Activated CD8-positive, alpha-beta memory T cell treated with anti-CD3 and anti-CD28 coated beads for 48 hours (primary cell): ENCODE measurements around the gene IL7R.
"Not testable (repeated sequence)": the region's sequence is repeated elsewhere in the genome, so short reads cannot be mapped to it uniquely, and the experiment has no call there.

Experiments
- DNase-seq, 3 experiments: peaks; one replicate each; pipeline ENCODE4 v3.0.0-alpha.2; 2020; ENCODE audit warnings: low read depth in 2 of 3, low spot score in 2 of 3

The IL7R gene

GRCh38 chr5:35838370-35839042, 18.2 kb upstream of the IL7R start:
- DNase-seq: no peak

- DNase-seq: no peak
These were observed 13.8 kb upstream of the IL7R start for GRCh38 chr5:35842856-35843255.

- not testable (repeated sequence) for DNase-seq
These were observed 11.2 kb upstream of the IL7R start for GRCh38 chr5:35845508-35845907.

- DNase-seq: no peak
These were observed 9.2 kb upstream of the IL7R start for GRCh38 chr5:35847491-35847890.

- DNase-seq: no peak
These were observed 8.7 kb upstream of the IL7R start for GRCh38 chr5:35847961-35848360.

- DNase-seq: no peak
These were observed 6.8 kb upstream of the IL7R start for GRCh38 chr5:35849860-35850259.

- no peak for DNase-seq
These were observed 5.6 kb upstream of the IL7R start for GRCh38 chr5:35850967-35851680.

- DNase-seq: no peak
These were observed 4.5 kb upstream of the IL7R start for GRCh38 chr5:35852084-35852734.

GRCh38 chr5:35852773-35853172, 3.9 kb upstream of the IL7R start:
- DNase-seq: no peak

GRCh38 chr5:35853631-35854030, 3.1 kb upstream of the IL7R start:
- no peak for DNase-seq

GRCh38 chr5:35854248-35854647, 2.4 kb upstream of the IL7R start:
- no peak for DNase-seq

- no peak for DNase-seq
These were observed 1.5 kb upstream of the IL7R start for GRCh38 chr5:35855187-35855586.

GRCh38 chr5:35856186-35856764, 416 bp upstream of the IL7R start:
- not testable (repeated sequence) for DNase-seq

GRCh38 chr5:35857606-35858205, 1.0 kb downstream of the IL7R start:
- DNase-seq: no peak

- no peak for DNase-seq
These were observed 2.5 kb downstream of the IL7R start for GRCh38 chr5:35859101-35859661.

- no peak for DNase-seq
These were observed 4.0 kb downstream of the IL7R start for GRCh38 chr5:35860686-35861085.

GRCh38 chr5:35861718-35862117, 5.0 kb downstream of the IL7R start:
- DNase-seq: no peak

- DNase-seq: no peak
These were observed 5.4 kb downstream of the IL7R start for GRCh38 chr5:35862126-35862525.

- no peak for DNase-seq
These were observed 6.5 kb downstream of the IL7R start for GRCh38 chr5:35863159-35863558.

- no peak for DNase-seq
These were observed 11.3 kb downstream of the IL7R start for GRCh38 chr5:35867998-35868397.

- DNase-seq: no peak
These were observed 13.1 kb downstream of the IL7R start for GRCh38 chr5:35869685-35870277.
